Smooth muscle cell (in vitro differentiated cells): ENCODE measurements around the gene SUCLG2. TPM values are rescaled to one million over a fixed set of nuclear protein-coding genes. Genes with fewer than 3 reads are reported as not detected.

Experiments used
- DNase-seq: peaks from one replicate; lab custom pipeline; 2025; ENCODE audit not compliant: unreplicated experiment; lab: John Stamatoyannopoulos, UW
- H2AFZ ChIP-seq: fragments of 200-600 bp; sonication (generic); 2 replicates; pipeline ENCODE4 v1.6.0; 2016; ENCODE audit warnings: antibody characterized with exemption, low read depth, mild to moderate bottlenecking
- H3F3A ChIP-seq: fragments of 200-600 bp; sonication (generic); 2 replicates; pipeline ENCODE4 v1.6.0; 2017; ENCODE audit warnings: antibody characterized with exemption, low read depth
- H3K27ac ChIP-seq: fragments of 200-600 bp; sonication (generic); 2 replicates; pipeline ENCODE4 v1.5.1; 2016; ENCODE audit warnings: low read depth, mild to moderate bottlenecking
- H3K27me3 ChIP-seq: fragments of 200-600 bp; sonication (generic); 2 replicates; pipeline ENCODE4 v1.6.1; 2016; ENCODE audit warnings: low read depth, mild to moderate bottlenecking
- H3K36me3 ChIP-seq: fragments of 200-600 bp; sonication (generic); 2 replicates; pipeline ENCODE4 v1.5.1; 2016; ENCODE audit warnings: low read depth
- H3K4me1 ChIP-seq: fragments of 200-600 bp; sonication (generic); 2 replicates; pipeline ENCODE4 v1.5.1; 2016; ENCODE audit warnings: low read depth
- H3K4me2 ChIP-seq: fragments of 200-600 bp; sonication (generic); 2 replicates; pipeline ENCODE4 v1.6.0; 2016; ENCODE audit warnings: mild to moderate bottlenecking
- H3K4me3 ChIP-seq: fragments of 200-600 bp; sonication (generic); 2 replicates; pipeline ENCODE4 v1.5.1; 2016; ENCODE audit warnings: mild to moderate bottlenecking
- H3K79me2 ChIP-seq: fragments of 200-600 bp; sonication (generic); 2 replicates; pipeline ENCODE4 v1.6.0; 2016; ENCODE audit warnings: low read depth, mild to moderate bottlenecking
- H3K9ac ChIP-seq: fragments of 200-600 bp; sonication (generic); 2 replicates; pipeline ENCODE4 v1.6.0; 2016; ENCODE audit warnings: low read depth
- H3K9me3 ChIP-seq: fragments of 200-600 bp; sonication (generic); replicated peaks from 2 replicates; pipeline ENCODE4 v1.5.1; 2016; ENCODE audit warnings: low read depth
- H4K20me1 ChIP-seq: fragments of 200-600 bp; sonication (generic); 2 replicates; pipeline ENCODE4 v1.6.0; 2016; ENCODE audit warnings: low read depth
- CTCF ChIP-seq: fragments of 200-600 bp; sonication (generic); IDR thresholded peaks from 2 replicates; pipeline ENCODE4 v1.5.1; 2017; ENCODE audit warnings: borderline replicate concordance, mild to moderate bottlenecking, antibody characterized with exemption; ENCODE audit not compliant: insufficient read depth, poor library complexity, severe bottlenecking
- WGBS: methylation state at CpG from one replicate; pipeline ENCODE4 v1.1.7; 2016; ENCODE audit warnings: low lambda C conversion rate; 5-methylcytosine and 5-hydroxymethylcytosine counted together
- polyA plus RNA-seq: library from polyadenylated mRNA; unstranded; fragments of >200 nt; fragmentation: Nextera tagmentation; extraction: Ambion mirVana; gene quantifications from 2 replicates; pipeline ENCODE4 v1.2.1, GENCODE V29; 2016
- total RNA-seq: library from RNA; depleted of rRNA; stranded (reverse); fragments of >200 nt; gene quantifications from 2 replicates; pipeline ENCODE4 v1.2.3, GENCODE V29; 2014

SUCLG2 gene
- total and polyA plus RNA-seq, 2 experiments from 2014 or later, result 40.3 to 45.4 TPM

DNA sequence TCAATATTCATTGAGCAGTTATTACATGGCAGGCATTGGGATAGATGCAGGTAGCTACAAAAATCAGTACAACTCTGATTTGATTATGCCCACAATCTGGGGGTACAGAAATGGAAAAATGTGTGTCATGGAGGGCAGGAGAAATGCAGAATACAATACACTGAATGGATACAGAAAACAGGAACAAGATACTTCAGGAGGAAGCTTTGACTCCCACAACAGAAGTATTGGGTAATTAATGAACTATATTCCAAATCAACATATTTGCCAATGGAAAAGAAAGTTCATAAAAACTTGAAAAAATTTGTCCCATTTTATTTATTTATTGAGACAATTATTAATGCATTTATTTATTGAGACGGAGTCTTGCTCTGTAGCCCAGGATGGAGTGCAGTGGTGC is 207.0 kb downstream of the SUCLG2 start:
- H3F3A ChIP-seq, result no peaks in the 10 kb centered on the region
- 96% methylated on average over 1 of the region's 1 CpG for WGBS
- no peak overlapping the region for H2AFZ ChIP-seq
- TF ChIP-seq CTCF, result no peak
- H3K4me1 ChIP-seq, result no peaks in the 10 kb centered on the region
- H3K36me3 ChIP-seq, result no peaks in the 10 kb centered on the region
- H3K4me2 ChIP-seq, result no peak overlapping the region
- no peaks in the 10 kb centered on the region for H3K79me2 ChIP-seq
- H3K4me3 ChIP-seq, result no peak overlapping the region
- no peaks in the 10 kb centered on the region for H3K9me3 ChIP-seq
- no peak for DNase-seq
- no peaks in the 10 kb centered on the region for H3K27me3 ChIP-seq
- no peaks in the 10 kb centered on the region for H4K20me1 ChIP-seq
- no peak overlapping the region for H3K27ac ChIP-seq
- no peak overlapping the region for H3K9ac ChIP-seq

DNA sequence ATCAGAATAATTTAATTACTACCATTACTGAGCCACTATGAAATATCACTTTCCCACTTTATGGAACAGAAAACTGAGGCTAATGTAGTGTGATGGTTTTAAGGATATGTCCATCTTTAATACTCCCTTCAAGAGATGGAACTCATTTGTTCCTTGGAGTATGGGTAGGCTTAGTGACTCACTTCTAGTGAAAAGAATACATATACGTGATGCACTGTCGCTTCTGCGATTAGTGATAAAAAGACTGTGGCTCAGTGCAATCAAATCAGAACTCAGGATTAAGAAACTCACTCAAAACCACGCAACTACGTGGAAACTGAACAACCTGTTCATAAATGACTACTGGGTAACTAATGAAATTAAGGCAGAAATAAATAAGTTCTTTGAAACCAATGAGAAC is 216.6 kb downstream of the SUCLG2 start:
- TF ChIP-seq CTCF, result no peak
- Histone ChIP-seq H4K20me1 (peaks cover 5% of the 10 kb centered on the region), H3K36me3 (no peaks in the 10 kb centered on the region), H3K27ac (no peak overlapping the region), H3K9me3 (no peaks in the 10 kb centered on the region), H3K9ac (no peak overlapping the region), H2AFZ (no peak overlapping the region), H3K4me1 (no peaks in the 10 kb centered on the region), H3K4me2 (no peak overlapping the region), H3F3A (no peaks in the 10 kb centered on the region), H3K27me3 (no peaks in the 10 kb centered on the region), H3K79me2 (no peaks in the 10 kb centered on the region), H3K4me3 (no peak overlapping the region)
- no peak for DNase-seq
- 91% methylated on average over 5 of the region's 5 CpGs for WGBS

GRCh38 chr3:67437090-67437489 is 217.3 kb downstream of the SUCLG2 start:
- Histone ChIP-seq H3K79me2 (no peaks in the 10 kb centered on the region), H2AFZ (no peak overlapping the region), H3K4me2 (no peak overlapping the region), H3K9me3 (no peaks in the 10 kb centered on the region), H3K4me3 (no peak overlapping the region), H4K20me1 (peaks cover 5% of the 10 kb centered on the region), H3K9ac (no peak overlapping the region), H3K27ac (no peak overlapping the region), H3K27me3 (no peaks in the 10 kb centered on the region), H3K4me1 (no peaks in the 10 kb centered on the region), H3F3A (no peaks in the 10 kb centered on the region), H3K36me3 (no peaks in the 10 kb centered on the region)
- TF ChIP-seq CTCF, result no peak
- no peak for DNase-seq
- 89% methylated on average over 3 of the region's 3 CpGs for WGBS

DNA sequence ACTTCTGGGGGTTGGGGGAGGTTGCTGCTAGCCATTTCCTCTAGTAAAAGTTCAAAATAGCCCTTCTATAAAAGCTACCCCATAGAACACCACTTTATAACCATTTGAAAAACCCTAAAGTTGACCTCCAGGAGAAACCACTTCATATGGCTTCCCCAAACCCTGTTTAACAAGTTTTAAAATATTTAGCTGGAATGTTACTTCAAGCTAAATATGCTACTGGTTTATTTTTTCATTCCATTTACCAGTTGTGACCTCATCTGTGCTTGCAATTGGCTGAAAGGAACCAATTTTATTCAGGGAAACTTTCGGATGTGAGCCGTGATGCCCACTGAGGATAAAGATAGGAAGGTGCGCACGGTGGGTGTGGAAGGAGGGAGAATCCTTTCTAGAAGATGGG is 221.3 kb downstream of the SUCLG2 start:
- peaks cover 5% of the 10 kb centered on the region for H4K20me1 ChIP-seq
- H3K4me2 ChIP-seq, result no peak overlapping the region
- H3K27me3 ChIP-seq, result no peaks in the 10 kb centered on the region
- no peak overlapping the region for H2AFZ ChIP-seq
- 97% methylated on average over 4 of the region's 4 CpGs for WGBS
- no peak overlapping the region for H3K27ac ChIP-seq
- H3K9ac ChIP-seq, result no peak overlapping the region
- no peak for TF ChIP-seq CTCF
- no peaks in the 10 kb centered on the region for H3K36me3 ChIP-seq
- no peaks in the 10 kb centered on the region for H3K9me3 ChIP-seq
- H3F3A ChIP-seq, result no peaks in the 10 kb centered on the region
- no peak for DNase-seq
- H3K4me1 ChIP-seq, result no peaks in the 10 kb centered on the region
- no peaks in the 10 kb centered on the region for H3K79me2 ChIP-seq
- H3K4me3 ChIP-seq, result no peak overlapping the region
